Muscle of leg (tissue), 11 donors: ENCODE results near the gene PPP3R1. TPM values are rescaled to one million over a fixed set of nuclear protein-coding genes. Genes with fewer than 3 reads are reported as not detected.

ENCODE experiments used
- DNase-seq: peaks from one replicate; pipeline ENCODE4 v3.0.0; 2013
- H3K27ac ChIP-seq: one replicate; pipeline ENCODE4 v1.5.1; 2013; ENCODE audit warnings: mild to moderate bottlenecking, low read length, control low read depth
- H3K27me3 ChIP-seq: one replicate; pipeline ENCODE4 v1.6.1; 2013; ENCODE audit warnings: low read length; ENCODE audit not compliant: control insufficient read depth, insufficient read depth
- H3K36me3 ChIP-seq: one replicate; pipeline ENCODE4 v1.6.1; 2013; ENCODE audit warnings: low read length; ENCODE audit not compliant: control insufficient read depth, insufficient read depth
- H3K4me1 ChIP-seq: one replicate; pipeline ENCODE4 v1.6.1; 2013; ENCODE audit warnings: low read length; ENCODE audit not compliant: control insufficient read depth, insufficient read depth
- H3K4me3 ChIP-seq: one replicate; pipeline ENCODE4 v1.5.1; 2013; ENCODE audit warnings: low read length, control low read depth
- H3K9me3 ChIP-seq: replicated peaks from 2 replicates; pipeline ENCODE4 v1.6.1; 2013; ENCODE audit warnings: low read depth, low read length; ENCODE audit not compliant: control insufficient read depth
- WGBS: methylation state at CpG from one replicate; pipeline ENCODE4 v1.1.5; 2013; ENCODE audit warnings: missing lambda C conversion rate; ENCODE audit not compliant: insufficient coverage; 5-methylcytosine and 5-hydroxymethylcytosine counted together
- polyA plus RNA-seq, 8 donors: library from polyadenylated mRNA; unstranded; fragments of 120-200 nt; gene quantifications; one replicate each; pipeline versions ENCODE4 v1.2.1 to v1.2.3, GENCODE V29; 2013; ENCODE audit warnings: inconsistent platforms in 1 of 8, low replicate concordance in 1 of 8; ENCODE audit not compliant: insufficient read length in 8 of 8, insufficient read depth in 1 of 8
- total RNA-seq: library from RNA; stranded (reverse); fragments of 120-200 nt; gene quantifications from one replicate; pipeline ENCODE4 v1.2.4, GENCODE V29; 2013

The PPP3R1 gene
- total and polyA plus RNA-seq, 9 donors, result 16.7 to 53.3 (median 45.9) TPM

GRCh38 chr2:68223419-68223818 is 28.9 kb downstream of the PPP3R1 start:
- WGBS, result no CpG with 5 or more reads among the region's 2 CpGs
- Histone ChIP-seq H3K4me1 (no peaks in the 10 kb centered on the region), H3K4me3 (no peak overlapping the region), H3K27ac (no peak overlapping the region), H3K27me3 (no peaks in the 10 kb centered on the region), H3K36me3 (no peaks in the 10 kb centered on the region), H3K9me3 (no peaks in the 10 kb centered on the region)
- DNase-seq, result no peak

GRCh38 chr2:68222287-68222686 is 30.0 kb downstream of the PPP3R1 start:
- no peaks in the 10 kb centered on the region for H3K4me1 ChIP-seq
- no CpG with 5 or more reads among the region's 1 CpG for WGBS
- H3K27me3 ChIP-seq, result no peaks in the 10 kb centered on the region
- no peak overlapping the region for H3K27ac ChIP-seq
- no peaks in the 10 kb centered on the region for H3K9me3 ChIP-seq
- no peak for DNase-seq
- H3K36me3 ChIP-seq, result no peaks in the 10 kb centered on the region
- H3K4me3 ChIP-seq, result no peak overlapping the region

GRCh38 chr2:68218343-68218901 is 33.9 kb downstream of the PPP3R1 start:
- Histone ChIP-seq H3K4me1 (peaks cover 3% of the 10 kb centered on the region), H3K27ac (no peak overlapping the region), H3K9me3 (no peaks in the 10 kb centered on the region), H3K4me3 (no peak overlapping the region), H3K27me3 (no peaks in the 10 kb centered on the region), H3K36me3 (peaks cover 3% of the 10 kb centered on the region)
- DNase-seq, result no peak
- WGBS, result no CpG with 5 or more reads among the region's 1 CpG

- H3K4me1 ChIP-seq, result peaks cover 3% of the 10 kb centered on the region
- no peaks in the 10 kb centered on the region for H3K9me3 ChIP-seq
- DNase-seq, result no peak
- peaks cover 3% of the 10 kb centered on the region for H3K36me3 ChIP-seq
- no CpG with 5 or more reads among the region's 3 CpGs for WGBS
- H3K27ac ChIP-seq, result no peak overlapping the region
- no peaks in the 10 kb centered on the region for H3K27me3 ChIP-seq
- no peak overlapping the region for H3K4me3 ChIP-seq
Observed at GRCh38 chr2:68217729-68218128, 34.6 kb downstream of the PPP3R1 start.

GRCh38 chr2:68216454-68217310 is 35.6 kb downstream of the PPP3R1 start:
- Histone ChIP-seq H3K27me3 (no peaks in the 10 kb centered on the region), H3K9me3 (no peaks in the 10 kb centered on the region), H3K36me3 (peaks cover 3% of the 10 kb centered on the region), H3K4me1 (peaks cover 3% of the 10 kb centered on the region), H3K27ac (no peak overlapping the region), H3K4me3 (no peak overlapping the region)
- DNase-seq, result peak; percentile 37
- WGBS, result no CpG with 5 or more reads among the region's 2 CpGs

GRCh38 chr2:68214381-68214780 is 38.0 kb downstream of the PPP3R1 start:
- no peaks in the 10 kb centered on the region for H3K9me3 ChIP-seq
- no peaks in the 10 kb centered on the region for H3K27me3 ChIP-seq
- DNase-seq, result no peak
- WGBS, result 100% methylated on average over 2 of the region's 5 CpGs
- H3K4me3 ChIP-seq, result no peak overlapping the region
- no peak overlapping the region for H3K27ac ChIP-seq
- peaks cover 3% of the 10 kb centered on the region for H3K4me1 ChIP-seq
- peaks cover 3% of the 10 kb centered on the region for H3K36me3 ChIP-seq

GRCh38 chr2:68206793-68207192 is 45.5 kb downstream of the PPP3R1 start:
- Histone ChIP-seq H3K4me3 (no peak overlapping the region), H3K4me1 (no peaks in the 10 kb centered on the region), H3K27me3 (no peaks in the 10 kb centered on the region), H3K27ac (no peak overlapping the region), H3K36me3 (no peaks in the 10 kb centered on the region), H3K9me3 (no peaks in the 10 kb centered on the region)
- DNase-seq, result no peak

GRCh38 chr2:68203587-68203986 is 48.7 kb downstream of the PPP3R1 start:
- DNase-seq, result no peak
- no peak overlapping the region for H3K4me3 ChIP-seq
- H3K27me3 ChIP-seq, result no peaks in the 10 kb centered on the region
- WGBS, result 60% methylated on average over 1 of the region's 3 CpGs
- no peaks in the 10 kb centered on the region for H3K36me3 ChIP-seq
- H3K27ac ChIP-seq, result no peak overlapping the region
- no peaks in the 10 kb centered on the region for H3K9me3 ChIP-seq
- no peaks in the 10 kb centered on the region for H3K4me1 ChIP-seq

- Histone ChIP-seq H3K4me3 (no peak overlapping the region), H3K4me1 (no peaks in the 10 kb centered on the region), H3K27me3 (no peaks in the 10 kb centered on the region), H3K9me3 (no peaks in the 10 kb centered on the region), H3K36me3 (no peaks in the 10 kb centered on the region), H3K27ac (no peak overlapping the region)
- DNase-seq, result no peak
- 100% methylated on average over 2 of the region's 4 CpGs for WGBS
Observed at GRCh38 chr2:68200157-68200787, 52.1 kb downstream of the PPP3R1 start.

GRCh38 chr2:68196120-68196716 is 56.1 kb downstream of the PPP3R1 start:
- no peaks in the 10 kb centered on the region for H3K36me3 ChIP-seq
- DNase-seq, result peak; percentile 51
- H3K4me3 ChIP-seq, result no peak overlapping the region
- WGBS, result no CpG with 5 or more reads among the region's 4 CpGs
- H3K27ac ChIP-seq, result no peak overlapping the region
- H3K4me1 ChIP-seq, result no peaks in the 10 kb centered on the region
- H3K9me3 ChIP-seq, result no peaks in the 10 kb centered on the region
- H3K27me3 ChIP-seq, result no peaks in the 10 kb centered on the region
